ENCODE measurements around the gene STXBP6. TPM values are rescaled to one million over a fixed set of nuclear protein-coding genes. Genes with fewer than 3 reads are reported as not detected.

STXBP6 gene
- total and polyA plus RNA-seq, 2 of the 13 experiments (the other 11 are each of a cell fraction or from before 2014, with no cell fraction given), result 35.3 to 42.8 TPM

DNA sequence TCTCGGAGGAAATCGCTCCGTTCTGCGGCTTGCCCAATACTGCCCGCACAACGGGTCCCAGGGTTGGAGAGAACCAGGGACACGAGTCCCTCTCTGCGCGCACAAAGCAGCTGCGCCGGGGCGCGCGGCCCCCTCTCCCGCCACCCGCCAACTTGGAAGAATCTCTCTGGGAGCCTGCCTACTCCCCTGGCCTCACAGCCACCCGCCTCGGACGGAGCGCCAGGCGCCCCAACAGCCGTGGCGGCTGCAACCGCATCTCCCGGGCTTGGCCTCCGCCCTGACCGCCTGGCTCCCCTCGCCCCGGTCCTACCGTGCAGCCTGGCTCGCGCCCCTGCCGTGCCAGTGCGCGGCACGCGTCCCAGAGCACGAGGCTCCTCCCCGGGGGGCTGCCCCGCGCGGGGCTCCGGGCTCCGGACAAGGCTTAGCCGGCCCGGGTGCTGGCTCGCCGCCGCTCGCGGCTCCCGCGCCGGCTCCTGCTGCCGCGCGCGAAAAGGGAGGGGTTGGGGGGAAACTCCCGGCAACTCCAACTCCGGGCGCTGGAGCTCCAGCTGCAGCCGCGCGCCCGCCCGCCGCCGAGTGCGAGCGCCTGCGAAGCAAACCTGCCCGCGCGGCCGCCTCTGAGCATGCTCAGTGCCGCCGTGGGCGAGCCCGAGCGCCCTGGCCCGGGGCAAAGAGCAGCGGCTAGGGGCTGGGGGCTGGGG lies at the start of gene STXBP6 (continued):
- TF ChIP-seq, protein P1, sequence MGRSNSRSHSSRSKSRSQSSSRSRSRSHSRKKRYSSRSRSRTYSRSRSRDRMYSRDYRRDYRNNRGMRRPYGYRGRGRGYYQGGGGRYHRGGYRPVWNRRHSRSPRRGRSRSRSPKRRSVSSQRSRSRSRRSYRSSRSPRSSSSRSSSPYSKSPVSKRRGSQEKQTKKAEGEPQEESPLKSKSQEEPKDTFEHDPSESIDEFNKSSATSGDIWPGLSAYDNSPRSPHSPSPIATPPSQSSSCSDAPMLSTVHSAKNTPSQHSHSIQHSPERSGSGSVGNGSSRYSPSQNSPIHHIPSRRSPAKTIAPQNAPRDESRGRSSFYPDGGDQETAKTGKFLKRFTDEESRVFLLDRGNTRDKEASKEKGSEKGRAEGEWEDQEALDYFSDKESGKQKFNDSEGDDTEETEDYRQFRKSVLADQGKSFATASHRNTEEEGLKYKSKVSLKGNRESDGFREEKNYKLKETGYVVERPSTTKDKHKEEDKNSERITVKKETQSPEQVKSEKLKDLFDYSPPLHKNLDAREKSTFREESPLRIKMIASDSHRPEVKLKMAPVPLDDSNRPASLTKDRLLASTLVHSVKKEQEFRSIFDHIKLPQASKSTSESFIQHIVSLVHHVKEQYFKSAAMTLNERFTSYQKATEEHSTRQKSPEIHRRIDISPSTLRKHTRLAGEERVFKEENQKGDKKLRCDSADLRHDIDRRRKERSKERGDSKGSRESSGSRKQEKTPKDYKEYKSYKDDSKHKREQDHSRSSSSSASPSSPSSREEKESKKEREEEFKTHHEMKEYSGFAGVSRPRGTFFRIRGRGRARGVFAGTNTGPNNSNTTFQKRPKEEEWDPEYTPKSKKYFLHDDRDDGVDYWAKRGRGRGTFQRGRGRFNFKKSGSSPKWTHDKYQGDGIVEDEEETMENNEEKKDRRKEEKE (IDR thresholded peaks at IDR 0.05), result no peak
- TF ChIP-seq, protein P2, sequence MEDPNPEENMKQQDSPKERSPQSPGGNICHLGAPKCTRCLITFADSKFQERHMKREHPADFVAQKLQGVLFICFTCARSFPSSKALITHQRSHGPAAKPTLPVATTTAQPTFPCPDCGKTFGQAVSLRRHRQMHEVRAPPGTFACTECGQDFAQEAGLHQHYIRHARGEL (CRISPR knock-in tag; IDR thresholded peaks at IDR 0.05), result no peak
- TF ChIP-seq ZNF792 (CRISPR knock-in tag; IDR thresholded peaks at IDR 0.05) (no peak; the same call in 1 of the 2 replicates), ZNF557 (CRISPR knock-in tag; IDR thresholded peaks at IDR 0.05) (peak; percentile 71; the same call in 1 of the 2 replicates), ZNF616 (CRISPR knock-in tag; IDR thresholded peaks at IDR 0.05; ENCODE audit: low read depth) (peak; percentile 97), RARG (CRISPR knock-in tag; IDR thresholded peaks at IDR 0.05; ENCODE audit: low read depth) (no peak), RELA (CRISPR knock-in tag; IDR thresholded peaks at IDR 0.05) (no peak), SCMH1 (CRISPR knock-in tag; IDR thresholded peaks at IDR 0.05; ENCODE audit: borderline replicate concordance) (no peak), NAIF1 (CRISPR knock-in tag; IDR thresholded peaks at IDR 0.05; ENCODE audit: borderline replicate concordance) (no peak; the same call in 1 of the 2 replicates), ELF3 (CRISPR knock-in tag; IDR thresholded peaks at IDR 0.05) (peak; percentile 55; the same call in 1 of the 2 replicates), MTF2 (CRISPR knock-in tag; IDR thresholded peaks at IDR 0.05; ENCODE audit: borderline replicate concordance) (peak; percentile 86; the same call in 1 of the 2 replicates), ZNF501 (CRISPR knock-in tag; IDR thresholded peaks at IDR 0.05) (no peak), ZNF549 (CRISPR knock-in tag; IDR thresholded peaks at IDR 0.05) (no peak), ZNF605 (CRISPR knock-in tag; IDR thresholded peaks at IDR 0.05) (no peak), ARNT (IDR thresholded peaks at IDR 0.05) (no peak), ZNF296 (CRISPR knock-in tag; conservative IDR thresholded peaks at IDR 0.05) (0 out of 2 replicates have a peak, but pooled peaks have one; percentile 39), CBX2 (IDR thresholded peaks at IDR 0.05; ENCODE audit: low read depth, low read length) (no peak; the same call in 1 of the 2 replicates), CBX2 (CRISPR knock-in tag; IDR thresholded peaks at IDR 0.05; ENCODE audit: low read depth) (peak; percentile 93; the same call in 1 of the 2 replicates)
- TF ChIP-seq, protein P3, sequence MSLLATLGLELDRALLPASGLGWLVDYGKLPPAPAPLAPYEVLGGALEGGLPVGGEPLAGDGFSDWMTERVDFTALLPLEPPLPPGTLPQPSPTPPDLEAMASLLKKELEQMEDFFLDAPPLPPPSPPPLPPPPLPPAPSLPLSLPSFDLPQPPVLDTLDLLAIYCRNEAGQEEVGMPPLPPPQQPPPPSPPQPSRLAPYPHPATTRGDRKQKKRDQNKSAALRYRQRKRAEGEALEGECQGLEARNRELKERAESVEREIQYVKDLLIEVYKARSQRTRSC (CRISPR knock-in tag; IDR thresholded peaks at IDR 0.05; ENCODE audit: low read depth), result peak; percentile 90
- TF ChIP-seq, protein P4, sequence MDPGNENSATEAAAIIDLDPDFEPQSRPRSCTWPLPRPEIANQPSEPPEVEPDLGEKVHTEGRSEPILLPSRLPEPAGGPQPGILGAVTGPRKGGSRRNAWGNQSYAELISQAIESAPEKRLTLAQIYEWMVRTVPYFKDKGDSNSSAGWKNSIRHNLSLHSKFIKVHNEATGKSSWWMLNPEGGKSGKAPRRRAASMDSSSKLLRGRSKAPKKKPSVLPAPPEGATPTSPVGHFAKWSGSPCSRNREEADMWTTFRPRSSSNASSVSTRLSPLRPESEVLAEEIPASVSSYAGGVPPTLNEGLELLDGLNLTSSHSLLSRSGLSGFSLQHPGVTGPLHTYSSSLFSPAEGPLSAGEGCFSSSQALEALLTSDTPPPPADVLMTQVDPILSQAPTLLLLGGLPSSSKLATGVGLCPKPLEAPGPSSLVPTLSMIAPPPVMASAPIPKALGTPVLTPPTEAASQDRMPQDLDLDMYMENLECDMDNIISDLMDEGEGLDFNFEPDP (CRISPR knock-in tag; conservative IDR thresholded peaks at IDR 0.05), result 0 out of 2 replicates have a peak, but pooled peaks have one; percentile 97
- TF ChIP-seq, protein P5, sequence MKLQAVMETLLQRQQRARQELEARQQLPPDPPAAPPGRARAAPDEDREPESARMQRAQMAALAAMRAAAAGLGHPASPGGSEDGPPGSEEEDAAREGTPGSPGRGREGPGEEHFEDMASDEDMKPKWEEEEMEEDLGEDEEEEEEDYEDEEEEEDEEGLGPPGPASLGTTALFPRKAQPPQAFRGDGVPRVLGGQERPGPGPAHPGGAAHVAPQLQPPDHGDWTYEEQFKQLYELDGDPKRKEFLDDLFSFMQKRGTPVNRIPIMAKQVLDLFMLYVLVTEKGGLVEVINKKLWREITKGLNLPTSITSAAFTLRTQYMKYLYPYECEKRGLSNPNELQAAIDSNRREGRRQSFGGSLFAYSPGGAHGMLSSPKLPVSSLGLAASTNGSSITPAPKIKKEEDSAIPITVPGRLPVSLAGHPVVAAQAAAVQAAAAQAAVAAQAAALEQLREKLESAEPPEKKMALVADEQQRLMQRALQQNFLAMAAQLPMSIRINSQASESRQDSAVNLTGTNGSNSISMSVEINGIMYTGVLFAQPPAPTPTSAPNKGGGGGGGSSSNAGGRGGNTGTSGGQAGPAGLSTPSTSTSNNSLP (IDR thresholded peaks at IDR 0.05; ENCODE audit: low read depth, low read length), result no peak
- TF ChIP-seq, protein P6, sequence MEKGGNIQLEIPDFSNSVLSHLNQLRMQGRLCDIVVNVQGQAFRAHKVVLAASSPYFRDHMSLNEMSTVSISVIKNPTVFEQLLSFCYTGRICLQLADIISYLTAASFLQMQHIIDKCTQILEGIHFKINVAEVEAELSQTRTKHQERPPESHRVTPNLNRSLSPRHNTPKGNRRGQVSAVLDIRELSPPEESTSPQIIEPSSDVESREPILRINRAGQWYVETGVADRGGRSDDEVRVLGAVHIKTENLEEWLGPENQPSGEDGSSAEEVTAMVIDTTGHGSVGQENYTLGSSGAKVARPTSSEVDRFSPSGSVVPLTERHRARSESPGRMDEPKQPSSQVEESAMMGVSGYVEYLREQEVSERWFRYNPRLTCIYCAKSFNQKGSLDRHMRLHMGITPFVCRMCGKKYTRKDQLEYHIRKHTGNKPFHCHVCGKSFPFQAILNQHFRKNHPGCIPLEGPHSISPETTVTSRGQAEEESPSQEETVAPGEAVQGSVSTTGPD (CRISPR knock-in tag; IDR thresholded peaks at IDR 0.05), result no peak

All from HepG2 (cell line).